PC-3 (cell line): ENCODE data around the gene SNX5. TPM values are rescaled to one million over a fixed set of nuclear protein-coding genes. Genes with fewer than 3 reads are reported as not detected.

Source experiments
- ATAC-seq: fragments of 200-7000 bp; cut with Tn5 transposase; 2 replicates; pipeline ENCODE4 v1.9.1; 2020; ENCODE audit warnings: mild to moderate bottlenecking, moderate library complexity
- BruUV-seq: library from RNA; stranded (reverse); fragments of 400-500 nt; replicated peaks from 2 replicates; lab custom pipeline; 2021; lab: Mats Ljungman, UMichigan
- CTCF ChIA-PET: fragments of 300-600 bp; sonication (Branson Sonifier 250); formaldehyde crosslinking; loops from one replicate; lab custom pipeline; 2022; ENCODE audit warnings: antibody characterized with exemption; lab: Charles Lee
- POLR2A ChIA-PET: fragments of 300-600 bp; sonication (Branson Sonifier 250); formaldehyde crosslinking; loops from one replicate; lab custom pipeline; 2022; ENCODE audit warnings: antibody characterized with exemption; ENCODE audit not compliant: unreplicated experiment; lab: Charles Lee
- DNase-seq: peaks from one replicate; pipeline ENCODE4 v3.0.0-alpha.2; 2015
- H2AFZ ChIP-seq: fragments of 300-600 bp; sonication (generic); 2 replicates; pipeline ENCODE4 v1.6.0; 2016; ENCODE audit warnings: antibody characterized with exemption, low read length
- H3F3A ChIP-seq: fragments of 300-600 bp; sonication (generic); one replicate; pipeline ENCODE4 v1.6.0; 2017; ENCODE audit warnings: antibody characterized with exemption, low read length, control low read depth, mild to moderate bottlenecking; ENCODE audit not compliant: unreplicated experiment
- H3K27ac ChIP-seq: fragments of 300-600 bp; sonication (generic); 2 replicates; pipeline ENCODE4 v1.5.1; 2016; ENCODE audit warnings: mild to moderate bottlenecking, low read length
- H3K27me3 ChIP-seq: fragments of 300-600 bp; sonication (generic); 2 replicates; pipeline ENCODE4 v1.6.1; 2016; ENCODE audit warnings: low read length, mixed read lengths
- H3K36me3 ChIP-seq: fragments of 300-600 bp; sonication (generic); 2 replicates; pipeline ENCODE4 v1.6.1; 2016; ENCODE audit warnings: low read depth, mixed run types, low read length, mixed read lengths
- H3K4me1 ChIP-seq: fragments of 300-600 bp; sonication (generic); 2 replicates; pipeline ENCODE4 v1.5.1; 2016; ENCODE audit warnings: low read length; ENCODE audit not compliant: insufficient read depth
- H3K4me2 ChIP-seq: fragments of 300-600 bp; sonication (generic); 2 replicates; pipeline ENCODE4 v1.6.0; 2016; ENCODE audit warnings: low read length
- H3K4me3 ChIP-seq: fragments of 300-600 bp; sonication (generic); 2 replicates; pipeline ENCODE4 v1.5.1; 2016; ENCODE audit warnings: mild to moderate bottlenecking, low read length, mixed read lengths
- H3K79me2 ChIP-seq: fragments of 300-600 bp; sonication (generic); 2 replicates; pipeline ENCODE4 v1.6.1; 2017; ENCODE audit warnings: low read length, mixed read lengths
- H3K9ac ChIP-seq: fragments of 300-600 bp; sonication (generic); 2 replicates; pipeline ENCODE4 v1.6.0; 2016; ENCODE audit warnings: mild to moderate bottlenecking, low read length
- H3K9me2 ChIP-seq: fragments of 300-600 bp; sonication (generic); replicated peaks from 2 replicates; pipeline ENCODE4 v1.6.1; 2016; ENCODE audit warnings: mixed run types, low read length, mixed read lengths
- H3K9me3 ChIP-seq: fragments of 300-600 bp; sonication (generic); 2 replicates; pipeline ENCODE4 v1.6.1; 2016; ENCODE audit warnings: low read length, mixed read lengths
- H4K20me1 ChIP-seq: fragments of 300-600 bp; sonication (generic); 2 replicates; pipeline ENCODE4 v1.6.1; 2016; ENCODE audit warnings: low read length, mixed read lengths
- CTCF ChIP-seq: fragments of 300-600 bp; sonication (generic); conservative IDR thresholded peaks from 2 replicates; pipeline ENCODE4 v1.5.1; 2017; ENCODE audit warnings: antibody characterized with exemption, low read depth, mild to moderate bottlenecking, low read length
- EZH2 ChIP-seq: fragments of 300-600 bp; sonication (generic); IDR thresholded peaks from one replicate; pipeline ENCODE4 v1.6.1; 2017; ENCODE audit warnings: antibody characterized with exemption, mild to moderate bottlenecking, low read length; ENCODE audit not compliant: unreplicated experiment
- EZH2phosphoT487 ChIP-seq: fragments of 300-600 bp; sonication (generic); IDR thresholded peaks from 2 replicates; pipeline ENCODE4 v1.6.1; 2018; ENCODE audit warnings: mild to moderate bottlenecking, antibody characterized with exemption, low read length, borderline replicate concordance
- intact Hi-C: fragments of 100-400 bp; cut with micrococcal nuclease; formaldehyde crosslinking; loops from 2 replicates; pipeline ENCODE4 v1.9.0; 2023
- total RNA-seq: library from RNA; depleted of rRNA; stranded (reverse); fragments of >200 nt; gene quantifications from 2 replicates; pipeline ENCODE4 v1.2.3, GENCODE V29; 2014

SNX5 gene
- total RNA-seq, 1 experiment from 2014 or later = 159 TPM

GRCh38 chr20:17902531-17903083 lies 66.0 kb downstream of the SNX5 start:
- TF ChIP-seq CTCF (no peak), EZH2 (no peak), EZH2phosphoT487 (no peak)
- no peaks in the 10 kb centered on the region for H3K79me2 ChIP-seq
- POLR2A ChIA-PET = interaction anchor here (0.6 kb wide), 1 partner anchor 225 kb away, joined by 3 read pairs; no protein-coding TSS in a partner anchor
- H2AFZ ChIP-seq = no peak overlapping the region
- no peaks in the 10 kb centered on the region for H3K27me3 ChIP-seq
- BruUV-seq = no TSS peak
- no peaks in the 10 kb centered on the region for H3K4me1 ChIP-seq
- H3K9ac ChIP-seq = no peak overlapping the region
- no peaks in the 10 kb centered on the region for H3K9me3 ChIP-seq
- intact Hi-C loops = no loop called here
- H3K4me2 ChIP-seq = no peak overlapping the region
- DNase-seq (no peak), ATAC-seq (no peak)
- no peaks in the 10 kb centered on the region for H3K9me2 ChIP-seq
- no peaks in the 10 kb centered on the region for H4K20me1 ChIP-seq
- no peaks in the 10 kb centered on the region for H3K36me3 ChIP-seq
- H3K27ac ChIP-seq = no peak overlapping the region
- no peaks in the 10 kb centered on the region for H3F3A ChIP-seq
- H3K4me3 ChIP-seq = no peak overlapping the region
- CTCF ChIA-PET = no interaction called here

- no peaks in the 10 kb centered on the region for H3K9me3 ChIP-seq
- H2AFZ ChIP-seq = no peak overlapping the region
- H3K27ac ChIP-seq = no peak overlapping the region
- intact Hi-C loops = no loop called here
- no peaks in the 10 kb centered on the region for H3K4me1 ChIP-seq
- TF ChIP-seq EZH2 = no peak
- TF ChIP-seq CTCF = no peak
- TF ChIP-seq EZH2phosphoT487 = no peak
- H3K27me3 ChIP-seq = no peaks in the 10 kb centered on the region
- ChIA-PET POLR2A (interaction anchor here (0.6 kb wide), 1 partner anchor 225 kb away, joined by 3 read pairs; no protein-coding TSS in a partner anchor), CTCF (no interaction called here)
- H3K9ac ChIP-seq = no peak overlapping the region
- no peaks in the 10 kb centered on the region for H3F3A ChIP-seq
- H3K4me3 ChIP-seq = no peak overlapping the region
- no peaks in the 10 kb centered on the region for H3K79me2 ChIP-seq
- H3K4me2 ChIP-seq = no peak overlapping the region
- no peak for DNase-seq
- no peak for ATAC-seq
- no peaks in the 10 kb centered on the region for H4K20me1 ChIP-seq
- no peaks in the 10 kb centered on the region for H3K9me2 ChIP-seq
- no peaks in the 10 kb centered on the region for H3K36me3 ChIP-seq
- BruUV-seq = no TSS peak
Measured at GRCh38 chr20:17901971-17902370, 66.6 kb downstream of the SNX5 start.

GRCh38 chr20:17898548-17898994 lies 70.0 kb downstream of the SNX5 start:
- Histone ChIP-seq H2AFZ (peak overlapping the region; percentile 6; the same call in 1 of the 2 replicates), H3K4me1 (no peaks in the 10 kb centered on the region), H3K27ac (no peak overlapping the region), H3K36me3 (no peaks in the 10 kb centered on the region), H3K79me2 (no peaks in the 10 kb centered on the region), H3K9ac (no peak overlapping the region), H3K4me2 (no peak overlapping the region), H3K9me3 (no peaks in the 10 kb centered on the region), H3K27me3 (no peaks in the 10 kb centered on the region), H4K20me1 (no peaks in the 10 kb centered on the region), H3K4me3 (no peak overlapping the region), H3F3A (no peaks in the 10 kb centered on the region), H3K9me2 (no peaks in the 10 kb centered on the region)
- peak; percentile 98 for TF ChIP-seq CTCF
- TF ChIP-seq EZH2 = no peak
- CTCF ChIA-PET = interaction anchor here (0.7 to 1.9 kb wide), 3 partner anchors 216 to 249 kb away, joined by 4 to 9 read pairs (median 4); partner anchors contain the start of gene RRBP1
- DNase-seq (peak; percentile 86), ATAC-seq (peak; percentile 75)
- intact Hi-C loops = loop anchor here (1.0 to 5.0 kb wide), 5 partner anchors 99 to 393 kb away; partner anchors contain the start of gene RRBP1
- no TSS peak for BruUV-seq
- POLR2A ChIA-PET = no interaction called here
